ENCODE results near the gene FMNL3.

Gene FMNL3

DNA sequence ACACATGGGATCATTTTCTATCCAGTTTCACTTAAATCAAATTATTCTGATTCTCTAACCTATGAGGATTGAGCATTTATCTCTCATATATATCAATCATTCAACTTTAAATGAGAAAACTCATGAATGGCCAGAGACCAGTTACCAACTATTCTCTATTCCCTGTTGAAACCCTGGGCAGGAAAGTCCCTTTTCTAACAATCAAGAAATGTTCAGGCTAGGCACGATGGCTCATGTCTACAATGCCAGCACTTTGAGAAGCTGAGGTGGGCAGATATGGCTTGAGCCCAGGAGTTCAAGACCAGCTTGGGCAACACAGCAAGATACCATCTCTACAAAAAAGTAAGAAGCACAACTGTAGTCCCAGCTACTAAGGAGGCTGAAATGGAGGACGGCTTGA lies 18.0 kb downstream of the FMNL3 start:
- TF ChIP-seq NFIC (IDR thresholded peaks at IDR 0.05), result no peak
- no peak for TF ChIP-seq EP300 (IDR thresholded peaks at IDR 0.05; ENCODE audit: borderline replicate concordance)
- no peak for TF ChIP-seq YY1 (IDR thresholded peaks at IDR 0.05; ENCODE audit: low read depth)
- TF ChIP-seq, protein P1, sequence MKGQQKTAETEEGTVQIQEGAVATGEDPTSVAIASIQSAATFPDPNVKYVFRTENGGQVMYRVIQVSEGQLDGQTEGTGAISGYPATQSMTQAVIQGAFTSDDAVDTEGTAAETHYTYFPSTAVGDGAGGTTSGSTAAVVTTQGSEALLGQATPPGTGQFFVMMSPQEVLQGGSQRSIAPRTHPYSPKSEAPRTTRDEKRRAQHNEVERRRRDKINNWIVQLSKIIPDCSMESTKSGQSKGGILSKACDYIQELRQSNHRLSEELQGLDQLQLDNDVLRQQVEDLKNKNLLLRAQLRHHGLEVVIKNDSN (IDR thresholded peaks at IDR 0.05), result no peak
- TF ChIP-seq CREB1 (IDR thresholded peaks at IDR 0.05; ENCODE audit: low read depth), result no peak
- TF ChIP-seq TCF12 (IDR thresholded peaks at IDR 0.05; ENCODE audit: low read depth), result no peak
- no peak for TF ChIP-seq EGR1 (IDR thresholded peaks at IDR 0.05)
- TF ChIP-seq ZBTB7A (IDR thresholded peaks at IDR 0.05; ENCODE audit: low read depth), result no peak
- no peak for TF ChIP-seq RAD21 (IDR thresholded peaks at IDR 0.05; ENCODE audit: low read depth)
- TF ChIP-seq, protein P2, sequence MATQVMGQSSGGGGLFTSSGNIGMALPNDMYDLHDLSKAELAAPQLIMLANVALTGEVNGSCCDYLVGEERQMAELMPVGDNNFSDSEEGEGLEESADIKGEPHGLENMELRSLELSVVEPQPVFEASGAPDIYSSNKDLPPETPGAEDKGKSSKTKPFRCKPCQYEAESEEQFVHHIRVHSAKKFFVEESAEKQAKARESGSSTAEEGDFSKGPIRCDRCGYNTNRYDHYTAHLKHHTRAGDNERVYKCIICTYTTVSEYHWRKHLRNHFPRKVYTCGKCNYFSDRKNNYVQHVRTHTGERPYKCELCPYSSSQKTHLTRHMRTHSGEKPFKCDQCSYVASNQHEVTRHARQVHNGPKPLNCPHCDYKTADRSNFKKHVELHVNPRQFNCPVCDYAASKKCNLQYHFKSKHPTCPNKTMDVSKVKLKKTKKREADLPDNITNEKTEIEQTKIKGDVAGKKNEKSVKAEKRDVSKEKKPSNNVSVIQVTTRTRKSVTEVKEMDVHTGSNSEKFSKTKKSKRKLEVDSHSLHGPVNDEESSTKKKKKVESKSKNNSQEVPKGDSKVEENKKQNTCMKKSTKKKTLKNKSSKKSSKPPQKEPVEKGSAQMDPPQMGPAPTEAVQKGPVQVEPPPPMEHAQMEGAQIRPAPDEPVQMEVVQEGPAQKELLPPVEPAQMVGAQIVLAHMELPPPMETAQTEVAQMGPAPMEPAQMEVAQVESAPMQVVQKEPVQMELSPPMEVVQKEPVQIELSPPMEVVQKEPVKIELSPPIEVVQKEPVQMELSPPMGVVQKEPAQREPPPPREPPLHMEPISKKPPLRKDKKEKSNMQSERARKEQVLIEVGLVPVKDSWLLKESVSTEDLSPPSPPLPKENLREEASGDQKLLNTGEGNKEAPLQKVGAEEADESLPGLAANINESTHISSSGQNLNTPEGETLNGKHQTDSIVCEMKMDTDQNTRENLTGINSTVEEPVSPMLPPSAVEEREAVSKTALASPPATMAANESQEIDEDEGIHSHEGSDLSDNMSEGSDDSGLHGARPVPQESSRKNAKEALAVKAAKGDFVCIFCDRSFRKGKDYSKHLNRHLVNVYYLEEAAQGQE (IDR thresholded peaks at IDR 0.05; ENCODE audit: low read depth), result no peak
- TF ChIP-seq FOXM1 (IDR thresholded peaks at IDR 0.05; ENCODE audit: borderline replicate concordance, low read depth), result no peak
- no peak for TF ChIP-seq CEBPB (IDR thresholded peaks at IDR 0.05)
- TF ChIP-seq, protein P3, sequence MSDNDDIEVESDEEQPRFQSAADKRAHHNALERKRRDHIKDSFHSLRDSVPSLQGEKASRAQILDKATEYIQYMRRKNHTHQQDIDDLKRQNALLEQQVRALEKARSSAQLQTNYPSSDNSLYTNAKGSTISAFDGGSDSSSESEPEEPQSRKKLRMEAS (IDR thresholded peaks at IDR 0.05), result no peak
- no peak for TF ChIP-seq TEAD4 (IDR thresholded peaks at IDR 0.05)
- TF ChIP-seq TAF1 (IDR thresholded peaks at IDR 0.05; ENCODE audit: low read depth), result no peak

DNA sequence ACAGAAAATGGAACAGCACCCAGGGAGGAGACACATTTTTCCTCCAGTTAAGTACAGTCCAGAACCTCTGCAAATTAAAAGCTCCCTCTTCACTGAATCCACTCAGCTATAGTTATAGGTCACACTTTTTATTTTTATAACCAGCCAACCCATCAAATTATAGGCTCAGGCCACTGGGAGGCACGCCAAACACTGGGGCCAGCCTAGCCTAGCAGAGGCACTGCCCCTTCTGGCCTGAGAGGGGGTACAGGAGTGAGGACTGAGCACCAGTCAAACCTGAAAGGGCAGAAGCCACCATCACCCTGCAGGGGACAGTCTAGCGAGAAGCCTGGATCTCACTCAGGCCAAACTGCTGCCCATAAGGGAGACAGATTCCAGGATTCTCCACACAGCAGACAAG lies 19.3 kb downstream of the FMNL3 start:
- TF ChIP-seq, protein P2 (IDR thresholded peaks at IDR 0.05; ENCODE audit: low read depth), result no peak
- TF ChIP-seq FOXM1 (IDR thresholded peaks at IDR 0.05; ENCODE audit: borderline replicate concordance, low read depth) (no peak), TEAD4 (IDR thresholded peaks at IDR 0.05) (0 out of 2 replicates have a peak, but pooled peaks have one; percentile 36), RAD21 (IDR thresholded peaks at IDR 0.05; ENCODE audit: low read depth) (peak; percentile 32; the same call in 1 of the 2 replicates), TCF12 (IDR thresholded peaks at IDR 0.05; ENCODE audit: low read depth) (0 out of 2 replicates have a peak, but pooled peaks have one; percentile 19), CEBPB (IDR thresholded peaks at IDR 0.05) (no peak), YY1 (IDR thresholded peaks at IDR 0.05; ENCODE audit: low read depth) (0 out of 2 replicates have a peak, but pooled peaks have one; percentile 27)

DNA sequence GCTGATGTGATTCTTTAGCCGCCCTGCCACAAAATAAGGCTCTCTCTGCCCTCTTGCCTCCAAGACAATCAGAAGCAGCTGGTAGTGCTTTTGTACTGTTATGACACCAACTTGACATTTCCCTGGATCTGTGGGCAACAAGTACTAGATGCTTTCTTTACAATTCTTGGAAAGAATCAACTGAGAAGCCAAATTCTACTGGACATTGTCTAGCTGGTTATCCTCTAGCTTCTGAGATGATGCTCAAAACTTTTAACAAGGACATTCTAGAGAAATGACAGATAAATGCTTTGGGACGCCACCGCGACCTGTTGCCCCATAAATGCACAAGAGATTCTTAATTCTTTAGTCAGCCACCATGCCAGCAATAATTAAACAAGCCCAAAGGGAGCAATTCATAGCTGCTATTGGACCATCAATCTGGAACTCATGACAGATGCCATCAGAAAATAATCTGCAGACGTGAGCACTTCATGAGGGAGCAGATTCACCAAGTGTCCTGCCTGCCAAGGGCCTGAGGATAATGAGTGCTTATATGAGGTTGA lies 22.8 kb downstream of the FMNL3 start:
- TF ChIP-seq ZBTB7A (IDR thresholded peaks at IDR 0.05; ENCODE audit: low read depth) (no peak), TCF12 (IDR thresholded peaks at IDR 0.05; ENCODE audit: low read depth) (no peak), EGR1 (IDR thresholded peaks at IDR 0.05) (no peak), TEAD4 (IDR thresholded peaks at IDR 0.05) (no peak), CEBPB (IDR thresholded peaks at IDR 0.05) (no peak), TAF1 (IDR thresholded peaks at IDR 0.05; ENCODE audit: low read depth) (no peak), YY1 (IDR thresholded peaks at IDR 0.05; ENCODE audit: low read depth) (no peak), RAD21 (IDR thresholded peaks at IDR 0.05; ENCODE audit: low read depth) (no peak), CREB1 (IDR thresholded peaks at IDR 0.05; ENCODE audit: low read depth) (no peak), NFIC (IDR thresholded peaks at IDR 0.05) (no peak)
- TF ChIP-seq, protein P1 (IDR thresholded peaks at IDR 0.05), result no peak
- TF ChIP-seq, protein P3 (IDR thresholded peaks at IDR 0.05), result no peak
- TF ChIP-seq, protein P2 (IDR thresholded peaks at IDR 0.05; ENCODE audit: low read depth), result no peak

DNA sequence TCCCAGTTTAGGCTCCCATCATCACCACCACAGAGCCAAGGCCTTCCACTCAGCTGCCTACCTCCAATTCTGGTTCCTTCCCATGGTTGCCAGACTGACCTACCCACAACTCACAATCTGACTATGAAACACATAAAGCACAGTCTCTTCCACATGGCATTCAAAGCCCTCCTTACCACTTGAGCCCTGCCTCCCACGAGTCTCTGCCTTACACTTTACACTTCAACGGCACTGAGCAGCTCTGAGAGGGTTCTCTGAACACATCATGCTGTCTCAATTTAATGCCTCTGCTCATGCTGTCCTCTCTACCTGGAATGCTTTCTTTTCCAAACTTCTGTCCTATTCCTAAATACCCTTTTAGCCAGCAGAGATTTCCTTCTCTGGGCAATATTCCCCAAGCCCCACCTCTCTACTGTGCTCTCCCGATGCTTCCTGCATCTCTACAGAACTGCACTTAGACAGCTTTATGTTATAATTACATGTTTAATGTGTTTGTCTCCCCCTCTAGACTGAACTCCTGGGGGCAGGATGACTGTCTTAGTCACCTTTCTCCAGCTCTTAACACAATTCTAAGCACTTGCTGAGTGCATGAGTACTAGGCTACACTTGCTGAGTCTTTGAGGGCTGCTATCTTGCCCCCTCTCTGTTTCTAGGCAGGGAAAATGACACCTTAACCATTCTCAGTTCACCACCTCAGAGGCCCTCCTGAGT lies 23.5 kb downstream of the FMNL3 start:
- TF ChIP-seq TCF12 (IDR thresholded peaks at IDR 0.05; ENCODE audit: low read depth), result no peak
- TF ChIP-seq CEBPB (IDR thresholded peaks at IDR 0.05), result no peak
- TF ChIP-seq TAF1 (IDR thresholded peaks at IDR 0.05; ENCODE audit: low read depth), result no peak
- no peak for TF ChIP-seq RAD21 (IDR thresholded peaks at IDR 0.05; ENCODE audit: low read depth)
- TF ChIP-seq, protein P3 (IDR thresholded peaks at IDR 0.05), result no peak
- no peak for TF ChIP-seq ZBTB7A (IDR thresholded peaks at IDR 0.05; ENCODE audit: low read depth)
- no peak for TF ChIP-seq EGR1 (IDR thresholded peaks at IDR 0.05)
- no peak for TF ChIP-seq CREB1 (IDR thresholded peaks at IDR 0.05; ENCODE audit: low read depth)
- TF ChIP-seq, protein P2 (IDR thresholded peaks at IDR 0.05; ENCODE audit: low read depth), result no peak
- no peak for TF ChIP-seq TEAD4 (IDR thresholded peaks at IDR 0.05)
- no peak for TF ChIP-seq YY1 (IDR thresholded peaks at IDR 0.05; ENCODE audit: low read depth)
- TF ChIP-seq, protein P1 (IDR thresholded peaks at IDR 0.05), result no peak
- no peak for TF ChIP-seq EP300 (IDR thresholded peaks at IDR 0.05; ENCODE audit: borderline replicate concordance)
- TF ChIP-seq NFIC (IDR thresholded peaks at IDR 0.05), result no peak
- TF ChIP-seq FOXM1 (IDR thresholded peaks at IDR 0.05; ENCODE audit: borderline replicate concordance, low read depth), result no peak

Measured in Ishikawa (cell line).